Osteoblast (primary cell): Measurements from ENCODE around the gene LSM7. TPM values are rescaled to one million over a fixed set of nuclear protein-coding genes. Genes with fewer than 3 reads are reported as not detected.
"Not testable (repeated sequence)": the region's sequence is repeated elsewhere in the genome, so short reads cannot be mapped to it uniquely, and the experiment has no call there.

Source experiments
- DNase-seq: peaks from one replicate; pipeline ENCODE4 v3.0.0; 2011; ENCODE audit warnings: low spot score, mixed read lengths; ENCODE audit not compliant: insufficient read length; ENCODE audit errors: missing footprints
- H2AFZ ChIP-seq: 2 replicates; pipeline ENCODE4 v1.6.0; 2011; ENCODE audit warnings: mild to moderate bottlenecking, low read length
- H3K27ac ChIP-seq: 2 replicates; pipeline ENCODE4 v1.5.1; 2011; ENCODE audit warnings: mild to moderate bottlenecking, low read depth, low read length, moderate library complexity
- H3K27me3 ChIP-seq: 2 replicates; pipeline ENCODE4 v1.6.0; 2012; ENCODE audit warnings: mild to moderate bottlenecking, control low read depth, inconsistent platforms, low read length, moderate library complexity; ENCODE audit not compliant: insufficient read depth
- H3K36me3 ChIP-seq: 2 replicates; pipeline ENCODE4 v1.5.1; 2011; ENCODE audit warnings: mild to moderate bottlenecking, low read length, control low read depth, moderate library complexity; ENCODE audit not compliant: insufficient read depth
- H3K4me1 ChIP-seq: 2 replicates; pipeline ENCODE4 v1.5.1; 2011; ENCODE audit warnings: mild to moderate bottlenecking, low read length, control low read depth, moderate library complexity; ENCODE audit not compliant: insufficient read depth
- H3K4me2 ChIP-seq: 2 replicates; pipeline ENCODE4 v1.6.0; 2011; ENCODE audit warnings: mild to moderate bottlenecking, low read length; ENCODE audit not compliant: insufficient read depth
- H3K4me3 ChIP-seq: fragments of 200-600 bp; sonication (generic); 3 replicates; pipeline ENCODE4 v1.5.1; 2012; ENCODE audit warnings: mild to moderate bottlenecking, low read length, inconsistent platforms; ENCODE audit not compliant: insufficient read depth
- H3K79me2 ChIP-seq: 2 replicates; pipeline ENCODE4 v1.6.0; 2012; ENCODE audit warnings: mild to moderate bottlenecking, low read length, control low read depth, inconsistent platforms; ENCODE audit not compliant: insufficient read depth
- H3K9me3 ChIP-seq: 2 replicates; pipeline ENCODE4 v1.5.1; 2011; ENCODE audit warnings: low read depth, low read length, control low read depth
- H4K20me1 ChIP-seq: 2 replicates; pipeline ENCODE4 v1.6.0; 2012; ENCODE audit warnings: mild to moderate bottlenecking, low read length, control low read depth; ENCODE audit not compliant: insufficient read depth
- CTCF ChIP-seq: IDR thresholded peaks from 2 replicates; pipeline ENCODE4 v1.5.1; 2011; ENCODE audit warnings: mild to moderate bottlenecking, low read depth, low read length, moderate library complexity; ENCODE audit errors: extremely low read depth
- total RNA-seq: library from RNA; depleted of rRNA; stranded (reverse); fragments of >200 nt; gene quantifications from 2 replicates; pipeline ENCODE4 v1.2.3, GENCODE V29; 2012

Gene LSM7
- total RNA-seq, 1 donor = 57.9 TPM

- peaks cover 48% of the 10 kb centered on the region for H4K20me1 ChIP-seq
- H2AFZ ChIP-seq = no peak within 1 kb of the TSS
- H3K27ac ChIP-seq = no peak within 1 kb of the TSS
- TF ChIP-seq CTCF = no peak
- DNase-seq = peak; percentile 96
- H3K36me3 ChIP-seq = no peaks in the 10 kb centered on the region
- H3K4me3 ChIP-seq = peak within 1 kb of the TSS; percentile 55
- no peaks in the 10 kb centered on the region for H3K27me3 ChIP-seq
- H3K4me2 ChIP-seq = peak within 1 kb of the TSS; percentile 65
- peaks cover 7% of the 10 kb centered on the region for H3K4me1 ChIP-seq
- H3K9me3 ChIP-seq = no peaks in the 10 kb centered on the region
- peaks cover 4% of the 10 kb centered on the region for H3K79me2 ChIP-seq
Observed at GRCh38 chr19:2282062-2282861, 46.1 kb downstream of the LSM7 start, which contains the start of gene PEAK3. Gene PEAK3, minus strand, starts transcription at chr19:2282175. Its CDS starts 1,244 bp downstream, at chr19:2280931.

GRCh38 chr19:2281265-2282061 lies 46.9 kb downstream of the LSM7 start:
- not testable (repeated sequence) for H3K27me3 ChIP-seq, DNase-seq, H3K4me1 ChIP-seq, H3K27ac ChIP-seq, H3K36me3 ChIP-seq, H3K9me3 ChIP-seq, H2AFZ ChIP-seq, H3K79me2 ChIP-seq
- Histone ChIP-seq H4K20me1 (peaks cover 50% of the 10 kb centered on the region), H3K4me3 (peak overlapping the region; percentile 55), H3K4me2 (peak overlapping the region; percentile 65)

GRCh38 chr19:2280633-2281264 lies 47.6 kb downstream of the LSM7 start:
- no peak overlapping the region for H3K4me2 ChIP-seq
- H3K79me2 ChIP-seq = peaks cover 16% of the 10 kb centered on the region
- H2AFZ ChIP-seq = no peak overlapping the region
- H3K27me3 ChIP-seq = no peaks in the 10 kb centered on the region
- peaks cover 7% of the 10 kb centered on the region for H3K4me1 ChIP-seq
- H4K20me1 ChIP-seq = peaks cover 43% of the 10 kb centered on the region
- peak; percentile 60 for DNase-seq
- TF ChIP-seq CTCF = no peak
- H3K27ac ChIP-seq = no peak overlapping the region
- H3K36me3 ChIP-seq = no peaks in the 10 kb centered on the region
- no peaks in the 10 kb centered on the region for H3K9me3 ChIP-seq
- no peak overlapping the region for H3K4me3 ChIP-seq

- H3K79me2 ChIP-seq = peaks cover 35% of the 10 kb centered on the region
- H2AFZ ChIP-seq = no peak overlapping the region
- H3K9me3 ChIP-seq = no peaks in the 10 kb centered on the region
- H3K4me2 ChIP-seq = no peak overlapping the region
- H4K20me1 ChIP-seq = peaks cover 52% of the 10 kb centered on the region
- H3K27me3 ChIP-seq = no peaks in the 10 kb centered on the region
- peak; percentile 52 for DNase-seq
- TF ChIP-seq CTCF = no peak
- H3K27ac ChIP-seq = no peak overlapping the region
- no peak overlapping the region for H3K4me3 ChIP-seq
- H3K36me3 ChIP-seq = peaks cover 11% of the 10 kb centered on the region
- H3K4me1 ChIP-seq = peaks cover 7% of the 10 kb centered on the region
Observed at GRCh38 chr19:2278459-2279158, 49.8 kb downstream of the LSM7 start.
